ENCODE measurements around the gene PLPP3.

GRCh38 chr1:56555448-56555847 lies 23.9 kb downstream of the PLPP3 start:
- TF ChIP-seq POLR2A (IDR thresholded peaks at IDR 0.05; ENCODE audit: low read depth, low read length) (no peak), POLR2AphosphoS5 (IDR thresholded peaks at IDR 0.05; ENCODE audit: low read depth, low read length) (no peak)

Measured in GM12892 (cell line).